Right ventricle myocardium superior (tissue), 1 donor: ENCODE results near the gene EEF1A2. TPM values are rescaled to one million over a fixed set of nuclear protein-coding genes. Genes with fewer than 3 reads are reported as not detected.

Source experiments
- ATAC-seq: fragments of 200-7000 bp; cut with Tn5 transposase; one replicate; pipeline ENCODE4 v1.9.1; 2020; ENCODE audit warnings: mild to moderate bottlenecking; ENCODE audit not compliant: poor library complexity
- DNase-seq: peaks from one replicate; pipeline ENCODE4 v3.0.0-alpha.2; 2020
- intact Hi-C: fragments of 100-400 bp; cut with DNase I; formaldehyde crosslinking; loops from one replicate; pipeline ENCODE4 v1.11.2; 2022
- long read RNA-seq: library from polyadenylated mRNA; unstranded; transcript quantifications from one replicate; pipeline ENCODE4 v2.0.0, GENCODE V29; 2021
- total RNA-seq: library from RNA; stranded (reverse); fragmentation: NEBNext Ultra II Directional; extraction: Animal tissue kit (Norgen Biotek cat#: 25700); gene quantifications from one replicate; pipeline ENCODE4 v1.2.1, GENCODE V29; 2021
- donor health status: DM: no; HTN: yes; CAD: no; lungs with severe emphysema.

The EEF1A2 gene
- total RNA-seq = 1,229 TPM
- long read RNA-seq, transcript EEF1A2-201 (8 exons, 2,014 nt) = major isoform, 3,207 of 3,636 reads
- long read RNA-seq, partial matches to known transcripts = 347 of 3,636 reads
- long read RNA-seq, other reads (novel, unspliced or antisense) = 82 of 3,636 reads

GRCh38 chr20:63498960-63499337, at the start of gene EEF1A2:
Gene EEF1A2, minus strand, starts transcription at chr20:63499083. Its CDS starts 1,320 bp downstream, at chr20:63497763.
- ATAC-seq = peak; percentile 15
- intact Hi-C loops = no loop called here
- peak; percentile 76 for DNase-seq

DNA sequence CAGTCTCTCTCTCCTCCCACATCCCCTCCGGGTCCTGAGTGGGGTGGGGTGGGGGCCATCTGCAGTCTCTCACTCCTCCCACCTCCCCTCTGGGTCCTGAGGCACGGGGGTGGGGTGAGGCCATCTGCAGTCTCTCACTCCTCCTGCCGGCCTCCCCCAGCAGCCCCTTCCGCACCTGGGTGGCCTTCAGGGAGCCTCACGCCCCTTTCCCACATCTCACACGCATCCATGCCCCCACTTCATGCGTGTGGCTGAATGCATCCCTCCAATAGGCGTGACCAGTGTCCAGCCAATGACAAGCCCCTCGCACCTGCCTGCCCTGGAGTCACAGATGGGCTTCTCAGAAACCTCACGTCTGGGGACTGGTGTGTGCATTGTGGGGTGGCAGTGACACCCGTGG, 49.7 kb upstream of the EEF1A2 start:
- intact Hi-C loops = no loop called here
- ATAC-seq (no peak), DNase-seq (no peak)

DNA sequence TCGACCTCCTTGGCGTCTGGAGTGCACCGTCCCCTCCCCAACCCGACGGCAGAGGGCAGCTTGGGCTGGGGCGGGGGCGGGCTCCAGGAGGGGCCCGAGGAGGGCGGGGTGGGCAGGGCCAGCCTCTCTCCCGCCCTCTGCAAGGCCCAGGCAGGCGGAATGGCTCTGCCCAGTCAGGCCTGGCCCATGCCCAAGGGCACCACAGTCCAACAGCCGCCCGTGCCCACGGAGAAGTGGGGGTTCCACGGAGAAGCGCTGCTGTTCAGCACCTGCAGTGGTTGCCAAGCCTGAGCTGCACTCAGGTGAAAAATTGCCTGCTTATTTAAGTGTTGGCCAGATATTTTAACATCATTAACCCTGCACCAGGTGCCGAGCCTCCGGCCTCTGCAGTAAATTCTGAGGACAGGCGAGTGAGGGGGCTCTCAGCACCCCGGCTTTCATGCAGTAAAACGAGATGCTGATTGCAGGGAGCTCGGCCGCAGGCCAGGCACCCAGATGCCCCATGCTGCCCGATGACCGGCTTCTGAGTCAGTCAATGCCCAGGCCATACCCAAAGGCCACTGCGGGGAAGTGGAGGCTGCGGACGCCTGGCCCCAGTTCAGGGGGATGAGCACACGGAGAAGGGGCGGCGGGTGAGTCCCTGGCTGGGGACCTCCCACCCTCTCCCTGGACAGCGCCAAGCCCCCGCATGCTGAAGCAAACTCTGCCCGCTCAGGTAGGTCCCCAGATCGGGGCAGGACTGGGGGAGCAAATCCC, 49.0 kb upstream of the EEF1A2 start, which contains the start of gene SRMS:
TSS of gene SRMS (minus strand) at position 25 of the 756 bp plus-strand sequence. CDS start 286 bp downstream, outside the sequence.
- intact Hi-C loops = no loop called here
- DNase-seq (no peak), ATAC-seq (no peak)

DNA sequence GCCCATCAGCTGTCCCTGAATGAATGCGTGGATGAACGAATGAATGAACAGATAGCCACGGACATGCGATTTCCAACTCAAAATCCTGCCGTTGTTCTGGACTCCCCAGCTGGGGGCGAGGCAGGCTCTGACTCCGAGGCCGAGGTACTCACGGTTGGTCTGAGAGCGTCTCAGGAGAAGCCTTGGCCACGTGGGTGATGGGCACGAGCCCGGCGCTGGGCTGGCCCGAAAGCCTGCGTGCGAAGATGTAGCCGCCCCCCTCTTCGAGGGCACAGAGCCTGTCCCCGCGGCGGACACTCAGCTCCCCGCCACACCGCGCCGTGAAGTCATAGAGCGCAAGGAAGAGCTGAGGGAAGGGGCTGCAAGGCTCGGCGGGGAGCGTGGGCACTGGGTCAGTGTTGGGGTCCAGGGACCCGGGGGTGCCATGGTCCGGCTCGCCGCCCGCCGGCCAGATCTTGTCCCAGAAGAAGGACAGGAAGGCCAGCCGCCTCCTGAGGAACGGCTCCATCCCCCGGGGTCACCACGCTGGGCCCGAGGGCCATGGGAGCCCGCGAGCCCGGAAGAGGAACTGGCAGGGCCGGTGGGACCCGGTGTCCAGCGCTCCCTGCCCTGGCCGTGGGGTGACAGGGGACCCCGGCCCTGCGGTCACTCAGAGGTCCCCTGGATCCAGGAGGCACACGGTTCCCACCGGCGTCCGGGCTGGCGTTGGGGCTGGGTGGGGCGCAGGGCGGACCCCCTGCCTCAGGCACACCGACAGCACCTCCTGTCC, 48.3 kb upstream of the EEF1A2 start:
- DNase-seq = no peak
- ATAC-seq = no peak
- intact Hi-C loops = no loop called here

DNA sequence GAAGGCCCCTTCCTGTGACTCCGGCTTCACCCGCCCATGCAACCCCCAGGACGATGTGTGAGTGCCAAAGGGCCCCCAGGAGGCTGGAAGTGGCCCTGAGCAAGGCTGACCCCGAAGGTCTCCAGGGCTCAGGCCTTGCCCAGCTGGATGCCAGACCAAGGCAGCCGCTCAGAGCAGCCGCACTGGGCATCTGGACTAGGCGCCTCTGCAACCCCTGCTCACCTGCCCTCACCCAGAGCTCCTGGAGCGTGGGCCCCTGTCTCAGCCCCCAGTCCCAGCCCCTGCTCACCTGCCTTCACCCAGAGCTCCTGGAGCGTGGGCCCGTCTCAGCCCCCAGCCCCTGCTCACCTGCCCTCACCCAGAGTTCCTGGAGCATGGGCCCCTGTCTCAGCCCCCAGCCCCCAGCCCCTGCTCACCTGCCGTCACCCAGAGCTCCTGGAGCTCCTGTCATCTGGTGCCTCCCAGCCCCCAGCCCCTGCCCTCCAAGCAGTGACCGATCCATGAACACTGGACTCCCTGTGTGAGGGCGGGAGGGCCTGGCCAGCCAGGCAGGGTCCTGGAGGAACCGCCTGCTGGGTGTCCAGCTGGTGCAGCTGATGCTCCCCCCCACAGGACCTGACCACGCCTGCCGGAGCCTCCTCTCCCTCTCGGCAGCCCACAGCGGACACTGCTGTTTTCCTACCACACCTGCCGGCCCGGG, 47.5 kb upstream of the EEF1A2 start:
- no peak for ATAC-seq
- intact Hi-C loops = no loop called here

GRCh38 chr20:63545814-63546213, 46.9 kb upstream of the EEF1A2 start:
- intact Hi-C loops = no loop called here
- ATAC-seq (no peak), DNase-seq (no peak)

More for the DNA sequence above, 47.5 kb upstream of the EEF1A2 start:
- DNase-seq = no peak

GRCh38 chr20:63544958-63545516, 46.2 kb upstream of the EEF1A2 start:
- ATAC-seq (no peak), DNase-seq (no peak)
- intact Hi-C loops = no loop called here

DNA sequence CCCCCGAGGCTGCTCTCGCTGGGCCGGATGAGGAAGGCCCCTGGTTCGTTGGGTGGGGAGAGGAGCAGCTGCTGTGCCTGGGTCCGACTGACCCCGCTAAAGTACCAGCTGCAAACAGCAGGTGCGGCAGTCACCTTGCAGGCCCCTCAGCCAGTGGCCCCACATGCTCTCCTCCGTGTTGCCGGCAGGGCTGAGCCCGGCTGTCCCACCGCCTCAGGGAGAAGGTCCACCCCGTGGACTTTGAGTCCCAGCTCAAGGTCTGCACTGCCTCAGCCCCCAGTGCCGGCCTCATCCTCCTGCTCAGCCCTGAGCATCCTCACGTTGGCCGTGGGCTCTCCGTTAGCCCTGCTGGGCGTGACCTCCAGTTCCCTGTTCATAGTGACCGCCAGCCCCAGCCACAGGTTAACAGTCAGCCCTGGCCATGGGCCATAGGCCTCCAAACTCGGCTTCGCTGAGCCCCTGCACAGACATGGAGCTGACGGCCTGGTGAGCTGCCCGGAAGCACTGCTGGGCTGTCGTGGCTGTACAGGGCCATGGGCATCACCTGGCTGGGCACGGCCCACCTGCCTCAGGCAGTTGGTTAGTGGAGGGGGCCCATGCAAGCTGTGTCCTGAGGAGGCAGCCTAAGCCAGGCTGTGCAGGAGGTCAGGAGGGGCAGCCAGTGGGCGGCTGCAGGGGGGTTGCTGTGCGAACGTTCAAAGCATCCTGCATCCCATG, 45.5 kb upstream of the EEF1A2 start:
- intact Hi-C loops = no loop called here

DNA sequence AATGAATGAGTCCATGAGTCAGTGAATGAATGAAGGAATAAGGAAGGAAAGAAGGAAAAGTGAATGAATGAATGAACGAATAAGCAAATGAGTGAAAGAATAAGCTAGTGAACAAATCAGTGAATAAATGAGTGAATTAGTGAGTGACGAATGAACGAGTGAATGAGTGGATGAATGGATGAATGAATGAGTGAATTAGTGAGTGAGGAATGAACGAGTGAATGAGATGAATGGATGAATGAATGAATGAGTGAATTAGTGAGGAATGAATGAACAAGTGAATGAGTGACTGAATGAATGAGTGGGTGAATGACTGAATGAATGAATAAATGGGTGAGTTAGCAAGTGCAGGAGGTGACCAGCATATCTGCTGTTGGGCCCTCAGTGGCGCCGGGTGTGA, 44.9 kb upstream of the EEF1A2 start:
- no peak for ATAC-seq
- DNase-seq = no peak
- intact Hi-C loops = no loop called here

More for the DNA sequence above, 45.5 kb upstream of the EEF1A2 start:
- no peak for ATAC-seq
- no peak for DNase-seq

- DNase-seq (no peak), ATAC-seq (no peak)
- intact Hi-C loops = no loop called here
Measured at GRCh38 chr20:63543131-63543530, 44.2 kb upstream of the EEF1A2 start.

- DNase-seq = no peak
- ATAC-seq = no peak
Measured at GRCh38 chr20:63542696-63543095, 43.8 kb upstream of the EEF1A2 start.

DNA sequence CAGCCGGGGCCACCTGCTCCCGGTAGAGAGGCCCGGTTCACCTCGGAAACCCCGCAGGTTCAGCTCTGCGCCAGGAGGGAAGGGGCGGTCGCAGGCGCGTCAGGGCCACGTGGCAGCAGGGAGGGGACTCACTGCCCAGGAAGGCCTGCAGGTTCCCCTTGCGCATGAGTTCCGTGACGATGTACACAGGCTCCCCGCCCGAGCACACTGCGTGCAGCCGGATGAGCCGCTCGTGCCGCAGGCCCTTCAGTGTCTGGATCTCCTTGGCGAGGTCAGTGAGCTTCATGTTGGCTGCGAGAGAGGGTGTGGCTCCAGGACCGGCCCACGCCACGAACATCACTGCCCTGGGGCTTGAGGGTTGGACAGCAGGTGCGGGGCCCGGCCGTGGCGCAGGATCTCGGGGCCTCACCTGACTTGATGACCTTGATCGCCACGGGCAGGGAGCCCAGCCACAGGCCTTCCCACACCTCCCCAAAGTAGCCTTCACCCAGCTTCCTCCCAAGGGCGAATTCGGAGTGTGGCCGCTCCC, 43.2 kb upstream of the EEF1A2 start:
- no peak for DNase-seq
- intact Hi-C loops = no loop called here
- ATAC-seq = no peak

More at GRCh38 chr20:63542696-63543095, 43.8 kb upstream of the EEF1A2 start:
- intact Hi-C loops = no loop called here

DNA sequence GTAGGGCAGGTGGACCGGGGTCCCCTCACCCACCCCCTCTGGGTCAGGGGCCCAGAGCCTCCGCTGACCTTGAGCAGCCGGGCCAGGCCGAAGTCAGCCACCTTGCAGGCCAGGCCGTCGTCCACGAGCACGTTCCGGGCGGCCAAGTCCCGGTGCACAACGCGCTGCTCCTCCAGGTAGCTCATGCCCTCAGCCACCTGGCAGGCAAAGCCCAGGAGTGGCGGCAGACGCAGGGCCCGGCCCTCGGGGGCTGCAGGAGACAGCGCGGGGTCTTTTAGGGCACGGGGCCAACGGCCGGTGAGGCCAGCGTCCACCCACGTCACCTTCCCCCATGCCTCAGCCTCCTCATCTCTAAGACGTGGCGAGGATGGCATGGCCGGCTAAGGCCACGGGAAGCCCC, 42.5 kb upstream of the EEF1A2 start:
- ATAC-seq = no peak
- intact Hi-C loops = no loop called here
- DNase-seq = no peak

- ATAC-seq (no peak), DNase-seq (no peak)
- intact Hi-C loops = no loop called here
Measured at GRCh38 chr20:63540417-63541186, 41.7 kb upstream of the EEF1A2 start.

- no peak for DNase-seq
Measured at GRCh38 chr20:63539441-63540370, 40.8 kb upstream of the EEF1A2 start.

DNA sequence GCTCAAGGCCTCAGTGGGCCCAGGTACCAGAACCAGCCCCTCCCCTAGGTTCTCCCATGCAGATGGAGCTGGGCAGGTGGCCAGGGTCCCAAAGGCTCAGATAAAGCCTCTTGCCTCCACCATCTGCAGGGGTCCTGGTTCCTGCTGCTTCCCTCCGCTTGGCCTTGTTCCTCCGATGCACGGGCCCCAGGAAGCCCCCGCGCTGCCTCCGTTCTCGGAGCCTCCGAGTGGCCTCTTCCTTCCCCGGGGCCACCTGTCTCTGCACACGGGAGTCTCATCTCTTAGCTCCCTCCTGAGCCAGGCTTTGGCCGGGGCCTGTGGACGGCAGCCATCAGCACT, 40.2 kb upstream of the EEF1A2 start:
- no peak for DNase-seq
- no peak for ATAC-seq
- intact Hi-C loops = loop anchor here (2.0 to 5.0 kb wide), 2 partner anchors 73 to 434 kb away; no protein-coding TSS in a partner anchor

More at GRCh38 chr20:63539441-63540370, 40.8 kb upstream of the EEF1A2 start:
- intact Hi-C loops = loop anchor here (2.0 to 5.0 kb wide), 2 partner anchors 73 to 433 kb away; no protein-coding TSS in a partner anchor
- no peak for ATAC-seq
